H1 (cell line): ENCODE results near the gene KIFC1. TPM values are rescaled to one million over a fixed set of nuclear protein-coding genes. Genes with fewer than 3 reads are reported as not detected.

Experiments used
- CTCF ChIA-PET: fragments of 300-600 bp; sonication (Branson Sonifier 250); formaldehyde crosslinking; loops from one replicate; lab custom pipeline; 2021; ENCODE audit not compliant: partially characterized antibody; lab: Charles Lee
- POLR2A ChIA-PET: fragments of 300-600 bp; sonication (Branson Sonifier 250); formaldehyde crosslinking; loops from one replicate; lab custom pipeline; 2021; ENCODE audit warnings: inconsistent platforms; ENCODE audit not compliant: partially characterized antibody; lab: Charles Lee
- DNase-seq, 2 experiments: peaks; one replicate each; pipeline versions ENCODE4 v3.0.0 to v3.0.0-alpha.2; 2010 to 2022; ENCODE audit warnings: low spot score in 2 of 2, low read depth in 1 of 2, mixed read lengths in 1 of 2
- FAIRE-seq: peaks from 2 replicates; lab custom pipeline; 2011; peaks lifted over from hg19 to GRCh38; lab: Jason Lieb, UNC
- H2AFZ ChIP-seq: 2 replicates; pipeline ENCODE4 v1.8.1; 2012; ENCODE audit warnings: low read length, inconsistent platforms
- H2AK5ac ChIP-seq: 2 replicates; pipeline ENCODE4 v1.6.1; 2013; ENCODE audit warnings: low read depth, low read length
- H2BK120ac ChIP-seq: replicated peaks from 2 replicates; pipeline ENCODE3; 2013; ENCODE audit warnings: low read depth, low read length, inconsistent platforms
- H2BK12ac ChIP-seq: 2 replicates; pipeline ENCODE4 v1.6.1; 2013; ENCODE audit warnings: low read depth, low read length
- H2BK15ac ChIP-seq: 2 replicates; pipeline ENCODE4 v1.6.1; 2013; ENCODE audit warnings: low read length
- H2BK20ac ChIP-seq: 2 replicates; pipeline ENCODE4 v1.6.1; 2013; ENCODE audit warnings: low read length
- H2BK5ac ChIP-seq: 2 replicates; pipeline ENCODE4 v1.6.1; 2013; ENCODE audit warnings: low read depth, low read length
- H3K14ac ChIP-seq: 2 replicates; pipeline ENCODE4 v1.6.1; 2013; ENCODE audit warnings: inconsistent platforms; ENCODE audit not compliant: insufficient read length
- H3K18ac ChIP-seq: 2 replicates; pipeline ENCODE4 v1.6.1; 2013; ENCODE audit warnings: low read length; ENCODE audit errors: extremely low read depth
- H3K23ac ChIP-seq: 2 replicates; pipeline ENCODE4 v1.6.1; 2013; ENCODE audit warnings: inconsistent platforms; ENCODE audit not compliant: insufficient read length
- H3K23me2 ChIP-seq: 2 replicates; pipeline ENCODE4 v1.6.1; 2013; ENCODE audit warnings: low read depth, low read length
- H3K27ac ChIP-seq: 2 replicates; pipeline ENCODE4 v1.6.1; 2011; ENCODE audit warnings: low read depth, low read length, inconsistent platforms
- H3K27me3 ChIP-seq, 4 experiments: replicated peaks in 1 of 4; 1 replicate in 1 of 4; 2 replicates in 3 of 4; pipeline versions ENCODE4 v1.6.1 to v1.8.1; 2011 to 2013; ENCODE audit warnings: low read length in 3 of 4, mild to moderate bottlenecking in 3 of 4, inconsistent platforms in 2 of 4, mixed read lengths in 2 of 4, moderate library complexity in 1 of 4; ENCODE audit not compliant: control insufficient read depth in 3 of 4, insufficient read depth in 3 of 4; ENCODE audit errors: extremely low read depth in 1 of 4
- H3K36me3 ChIP-seq, 4 experiments: 2 replicates each; pipeline versions ENCODE4 v1.6.1 to v1.8.1; 2011 to 2013; ENCODE audit warnings: mild to moderate bottlenecking in 4 of 4, low read length in 3 of 4, moderate library complexity in 2 of 4, control low read depth in 1 of 4, inconsistent platforms in 1 of 4; ENCODE audit not compliant: insufficient read depth in 4 of 4, control insufficient read depth in 2 of 4
- H3K4ac ChIP-seq: replicated peaks from 2 replicates; pipeline ENCODE3; 2013; ENCODE audit warnings: low read length, low read depth, mixed read lengths, inconsistent platforms; ENCODE audit not compliant: insufficient read length
- H3K4me1 ChIP-seq, 4 experiments: replicated peaks in 1 of 4; 1 replicate in 1 of 4; 2 replicates in 3 of 4; pipeline versions ENCODE4 v1.6.1 to v1.8.1; 2011 to 2013; ENCODE audit warnings: low read length in 3 of 4, inconsistent platforms in 2 of 4, mixed read lengths in 1 of 4; ENCODE audit not compliant: insufficient read depth in 4 of 4, control insufficient read depth in 3 of 4
- H3K4me2 ChIP-seq, 2 experiments: 2 replicates each; pipeline versions ENCODE4 v1.6.1 to v1.8.1; 2011 to 2013; ENCODE audit warnings: low read depth in 2 of 2, low read length in 2 of 2, control low read depth in 1 of 2, inconsistent platforms in 1 of 2, mild to moderate bottlenecking in 1 of 2; ENCODE audit not compliant: insufficient read depth in 1 of 2
- H3K4me3 ChIP-seq, 4 experiments: fragments of 200-600, 300-600 bp in 1 of 4; sonication (generic), shearing (Covaris generic), sonication (Bioruptor Twin) in 1 of 4; 2 replicates each; pipeline versions ENCODE4 v1.5.1 to v1.8.1; 2011 to 2016; ENCODE audit warnings: low read length in 4 of 4, low read depth in 3 of 4, control low read depth in 2 of 4, inconsistent platforms in 2 of 4, mild to moderate bottlenecking in 2 of 4, mixed read lengths in 1 of 4, moderate library complexity in 1 of 4; ENCODE audit not compliant: insufficient read depth in 2 of 4; ENCODE audit errors: extremely low read depth in 1 of 4
- H3K56ac ChIP-seq: replicated peaks from 2 replicates; pipeline ENCODE3; 2013; ENCODE audit warnings: low read depth, mild to moderate bottlenecking, mixed read lengths, low read length, inconsistent platforms; ENCODE audit not compliant: insufficient read length
- H3K79me1 ChIP-seq: 2 replicates; pipeline ENCODE4 v1.6.1; 2013; ENCODE audit warnings: low read depth, low read length, control low read depth
- H3K79me2 ChIP-seq, 2 experiments: 2 replicates each; pipeline versions ENCODE4 v1.6.1 to v1.8.1; 2012 to 2013; ENCODE audit warnings: low read length in 2 of 2, mild to moderate bottlenecking in 2 of 2, inconsistent platforms in 1 of 2; ENCODE audit not compliant: insufficient read depth in 2 of 2, control insufficient read depth in 1 of 2
- H3K9ac ChIP-seq, 4 experiments: replicated peaks in 1 of 4; 1 replicate in 1 of 4; 2 replicates in 3 of 4; pipeline versions ENCODE4 v1.6.1 to v1.8.1; 2011 to 2013; ENCODE audit warnings: low read depth in 3 of 4, low read length in 3 of 4, control low read depth in 2 of 4, mild to moderate bottlenecking in 2 of 4, moderate library complexity in 2 of 4, inconsistent platforms in 1 of 4; ENCODE audit errors: extremely low read depth in 1 of 4
- H3K9me3 ChIP-seq, 2 experiments: 2 replicates each; pipeline versions ENCODE4 v1.6.1 to v1.8.1; 2012 to 2013; ENCODE audit warnings: mild to moderate bottlenecking in 2 of 2, moderate library complexity in 2 of 2, control low read depth in 1 of 2, inconsistent platforms in 1 of 2, low read depth in 1 of 2, low read length in 1 of 2, mixed read lengths in 1 of 2; ENCODE audit not compliant: insufficient read depth in 2 of 2
- H4K20me1 ChIP-seq, 2 experiments: replicated peaks in 1 of 2; 2 replicates each; pipeline versions ENCODE3 to v1.8.1; 2011 to 2013; ENCODE audit warnings: inconsistent platforms in 2 of 2, low read length in 2 of 2, mild to moderate bottlenecking in 1 of 2; ENCODE audit not compliant: insufficient read depth in 2 of 2, control insufficient read depth in 1 of 2
- H4K5ac ChIP-seq: 2 replicates; pipeline ENCODE4 v1.6.1; 2013; ENCODE audit warnings: low read length, low read depth, mixed read lengths, inconsistent platforms; ENCODE audit not compliant: insufficient read length
- H4K8ac ChIP-seq: 2 replicates; pipeline ENCODE4 v1.8.0; 2013; ENCODE audit warnings: mild to moderate bottlenecking, moderate library complexity, low read length, inconsistent platforms; ENCODE audit not compliant: insufficient read depth; ENCODE audit errors: extremely low read depth
- H4K91ac ChIP-seq: replicated peaks from 2 replicates; pipeline ENCODE3; 2013; ENCODE audit warnings: low read length, mixed read lengths, inconsistent platforms; ENCODE audit not compliant: insufficient read length
- NRF1 ChIP-seq: IDR thresholded peaks from 2 replicates; pipeline ENCODE4 v1.6.1; 2011; ENCODE audit warnings: mild to moderate bottlenecking, low read depth, low read length, improper control_type of control experiment
- RAD21 ChIP-seq, 2 experiments: IDR thresholded peaks in 1 of 2; conservative IDR thresholded peaks in 1 of 2; 2 replicates each; pipeline ENCODE4 v1.6.1; 2011; ENCODE audit warnings: low read depth in 2 of 2, low read length in 2 of 2, improper control_type of control experiment in 1 of 2, inconsistent platforms in 1 of 2, mild to moderate bottlenecking in 1 of 2, moderate library complexity in 1 of 2
- TAF1 ChIP-seq: IDR thresholded peaks from 2 replicates; pipeline ENCODE4 v1.6.1; 2011; ENCODE audit warnings: mild to moderate bottlenecking, low read depth, low read length
- WGBS, 2 experiments: shearing (Covaris generic) in 1 of 2; methylation state at CpG; one replicate each; pipeline versions ENCODE4 v1.1.6 to v1.1.7; 2013 to 2015; ENCODE audit warnings: low lambda C conversion rate in 2 of 2, mixed read lengths in 2 of 2, inconsistent platforms in 1 of 2, low coverage in 1 of 2, missing lambda C conversion rate in 1 of 2; ENCODE audit not compliant: insufficient replicate concordance in 2 of 2, insufficient coverage in 1 of 2, insufficient read length in 1 of 2; ENCODE audit errors: extremely low coverage in 1 of 2, missing lambda C conversion rate in 1 of 2; 5-methylcytosine and 5-hydroxymethylcytosine counted together
- polyA plus RNA-seq, 7 experiments: library from polyadenylated mRNA; depleted of rRNA in 3 of 7; stranded (reverse) in 5 of 7; unstranded in 2 of 7; fragments of >200 nt in 5 of 7; fragments of 200-250 nt in 2 of 7; gene quantifications; 1 replicate in 5 of 7; 2 replicates in 1 of 7; 4 replicates in 1 of 7; pipeline versions ENCODE4 v1.2.1 to v1.2.3, GENCODE V29; 2011 to 2013; ENCODE audit warnings: missing spikeins in 2 of 7, mixed read lengths in 2 of 7
- total RNA-seq: library from RNA; stranded (reverse); fragmentation: NEBNext Ultra II Directional; extraction: Animal tissue kit (Norgen Biotek cat#: 25700); gene quantifications from 2 replicates; pipeline ENCODE4 v1.2.1, GENCODE V29; 2021

The KIFC1 gene
- total and polyA plus RNA-seq, 2 of the 8 experiments (the other 6 are each of a cell fraction or from before 2014, with no cell fraction given), result 46.6 to 64.3 TPM

GRCh38 chr6:33407132-33407718 lies 15.6 kb downstream of the KIFC1 start:
- H3K23me2 ChIP-seq, result peaks cover 5% of the 10 kb centered on the region; the same call in 1 of the 2 replicates
- H2AFZ ChIP-seq, result no peak overlapping the region
- no peak overlapping the region for H3K18ac ChIP-seq
- no peak overlapping the region for H2BK5ac ChIP-seq
- H3K9me3 ChIP-seq, result no peaks in the 10 kb centered on the region
- H3K79me1 ChIP-seq, result 0 out of 2 replicates have a peak, but pooled peaks cover 2% of the 10 kb centered on the region
- no peak for DNase-seq
- peaks cover 0 to 5% of the 10 kb centered on the region in 2 experiments; a peak in 1 of 4 replicates for H3K79me2 ChIP-seq
- H3K4ac ChIP-seq, result no peak overlapping the region
- ChIA-PET POLR2A (interaction anchor here (1.0 to 1.3 kb wide), 2 partner anchors 19 to 108 kb away, joined by 3 to 4 read pairs; no protein-coding TSS in a partner anchor), CTCF (interaction anchor here (0.7 to 1.5 kb wide), 5 partner anchors 12 to 117 kb away, joined by 3 to 5 read pairs (median 3); no protein-coding TSS in a partner anchor)
- H4K8ac ChIP-seq, result no peak overlapping the region
- H2BK120ac ChIP-seq, result no peak overlapping the region
- no peak overlapping the region for H2AK5ac ChIP-seq
- H3K14ac ChIP-seq, result no peak overlapping the region
- no peak overlapping the region for H3K56ac ChIP-seq
- TF ChIP-seq TAF1 (no peak), RAD21 (IDR thresholded peaks at IDR 0.05 in 1 of 2, conservative IDR thresholded peaks at IDR 0.05 in 1 of 2; ENCODE audit: low read depth in 2 of 2, low read length in 2 of 2) (peak in 1 of 2 experiments; percentile 12; a peak in 1 of 4 replicates), NRF1 (no peak)
- H3K4me1 ChIP-seq, result peaks cover 0 to 3% (median under 1%) of the 10 kb centered on the region in 4 experiments; a peak in 2 of 7 replicates
- no peak overlapping the region for H4K91ac ChIP-seq
- no peaks in the 10 kb centered on the region for H3K27me3 ChIP-seq
- peaks cover 30 to 47% (median 42%) of the 10 kb centered on the region in 4 experiments for H3K36me3 ChIP-seq
- H3K23ac ChIP-seq, result no peak overlapping the region
- H4K5ac ChIP-seq, result no peak overlapping the region
- 84% methylated on average over 5 of the region's 5 CpGs; no CpG with 5 or more reads in 1 of the 2 experiments for WGBS, 2 experiments
- H3K9ac ChIP-seq, result no peak overlapping the region
- no peak overlapping the region for H2BK20ac ChIP-seq
- no peak overlapping the region for H2BK12ac ChIP-seq
- H4K20me1 ChIP-seq, result peaks cover 0 to 13% of the 10 kb centered on the region in 2 experiments
- no peak for FAIRE-seq
- H3K4me2 ChIP-seq, result no peak overlapping the region
- H2BK15ac ChIP-seq, result no peak overlapping the region
- no peak overlapping the region for H3K27ac ChIP-seq
- no peak overlapping the region for H3K4me3 ChIP-seq
